ENCODE data around the gene PPM1H. TPM values are rescaled to one million over a fixed set of nuclear protein-coding genes. Genes with fewer than 3 reads are reported as not detected.

PPM1H gene
- polyA plus RNA-seq, 1 of the 3 experiments (the other 2 are of a cell fraction): 0.13 TPM

GRCh38 chr12:62651138-62651537, 283.8 kb downstream of the PPM1H start:
- Histone ChIP-seq H3K36me3 (replicated peaks in 1 of 2; ENCODE audit: control insufficient read depth in 1 of 2, insufficient read depth in 2 of 2, low read length in 1 of 2) (no peaks in the 10 kb centered on the region), H2AFZ (ENCODE audit: low read depth) (no peak overlapping the region), H3K27ac (ENCODE audit: low read depth in 2 of 2, low read length in 1 of 2) (no peak overlapping the region), H3F3A (replicated peaks; ENCODE audit: insufficient read depth) (no peaks in the 10 kb centered on the region), H3K4me1 (ENCODE audit: control insufficient read depth in 1 of 2, insufficient read depth in 2 of 2, low read depth in 1 of 2, low read length in 1 of 2) (no peaks in the 10 kb centered on the region), H3K9me3 (no peaks in the 10 kb centered on the region), H3K79me2 (ENCODE audit: insufficient read depth) (no peaks in the 10 kb centered on the region), H3K9ac (no peak overlapping the region), H4K20me1 (ENCODE audit: insufficient read depth) (no peaks in the 10 kb centered on the region), H3K4me3 (ENCODE audit: low read depth in 2 of 2, low read length in 1 of 2) (no peak overlapping the region), H3K27me3 (ENCODE audit: insufficient read depth) (no peaks in the 10 kb centered on the region), H3K4me2 (no peak overlapping the region), H3K9me2 (no peaks in the 10 kb centered on the region)
- ChIA-PET CTCF (interaction anchor here (0.7 to 2.1 kb wide), 9 partner anchors 13 to 213 kb away, joined by 3 to 5 read pairs (median 3); no protein-coding TSS in a partner anchor), POLR2A (no interaction called here)
- no peak for DNase-seq
- WGBS (ENCODE audit: low lambda C conversion rate): 91% methylated on average over 2 of the region's 2 CpGs
- TF ChIP-seq, protein P1, sequence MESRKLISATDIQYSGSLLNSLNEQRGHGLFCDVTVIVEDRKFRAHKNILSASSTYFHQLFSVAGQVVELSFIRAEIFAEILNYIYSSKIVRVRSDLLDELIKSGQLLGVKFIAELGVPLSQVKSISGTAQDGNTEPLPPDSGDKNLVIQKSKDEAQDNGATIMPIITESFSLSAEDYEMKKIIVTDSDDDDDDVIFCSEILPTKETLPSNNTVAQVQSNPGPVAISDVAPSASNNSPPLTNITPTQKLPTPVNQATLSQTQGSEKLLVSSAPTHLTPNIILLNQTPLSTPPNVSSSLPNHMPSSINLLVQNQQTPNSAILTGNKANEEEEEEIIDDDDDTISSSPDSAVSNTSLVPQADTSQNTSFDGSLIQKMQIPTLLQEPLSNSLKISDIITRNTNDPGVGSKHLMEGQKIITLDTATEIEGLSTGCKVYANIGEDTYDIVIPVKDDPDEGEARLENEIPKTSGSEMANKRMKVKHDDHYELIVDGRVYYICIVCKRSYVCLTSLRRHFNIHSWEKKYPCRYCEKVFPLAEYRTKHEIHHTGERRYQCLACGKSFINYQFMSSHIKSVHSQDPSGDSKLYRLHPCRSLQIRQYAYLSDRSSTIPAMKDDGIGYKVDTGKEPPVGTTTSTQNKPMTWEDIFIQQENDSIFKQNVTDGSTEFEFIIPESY (IDR thresholded peaks at IDR 0.05; ENCODE audit: borderline replicate concordance, low read depth): no peak
- TF ChIP-seq JUND (IDR thresholded peaks at IDR 0.05) (no peak), NRF1 (IDR thresholded peaks at IDR 0.05; ENCODE audit: low read depth, low read length) (no peak), EZH2phosphoT487 (IDR thresholded peaks at IDR 0.05; ENCODE audit: borderline replicate concordance, low read depth) (no peak), CTCF (IDR thresholded peaks at IDR 0.05) (no peak), MEF2A (IDR thresholded peaks at IDR 0.05; ENCODE audit: borderline replicate concordance, low read depth) (no peak), GABPA (IDR thresholded peaks at IDR 0.05; ENCODE audit: low read depth) (no peak), FOSL2 (IDR thresholded peaks at IDR 0.05; ENCODE audit: borderline replicate concordance, low read depth) (no peak), TAF1 (IDR thresholded peaks at IDR 0.05; ENCODE audit: borderline replicate concordance, low read depth, low read length) (no peak), RFX5 (IDR thresholded peaks at IDR 0.05; ENCODE audit: low read length) (no peak), MXI1 (IDR thresholded peaks at IDR 0.05; ENCODE audit: low read depth, low read length) (no peak), NFIC (IDR thresholded peaks at IDR 0.05; ENCODE audit: borderline replicate concordance) (no peak)

DNA sequence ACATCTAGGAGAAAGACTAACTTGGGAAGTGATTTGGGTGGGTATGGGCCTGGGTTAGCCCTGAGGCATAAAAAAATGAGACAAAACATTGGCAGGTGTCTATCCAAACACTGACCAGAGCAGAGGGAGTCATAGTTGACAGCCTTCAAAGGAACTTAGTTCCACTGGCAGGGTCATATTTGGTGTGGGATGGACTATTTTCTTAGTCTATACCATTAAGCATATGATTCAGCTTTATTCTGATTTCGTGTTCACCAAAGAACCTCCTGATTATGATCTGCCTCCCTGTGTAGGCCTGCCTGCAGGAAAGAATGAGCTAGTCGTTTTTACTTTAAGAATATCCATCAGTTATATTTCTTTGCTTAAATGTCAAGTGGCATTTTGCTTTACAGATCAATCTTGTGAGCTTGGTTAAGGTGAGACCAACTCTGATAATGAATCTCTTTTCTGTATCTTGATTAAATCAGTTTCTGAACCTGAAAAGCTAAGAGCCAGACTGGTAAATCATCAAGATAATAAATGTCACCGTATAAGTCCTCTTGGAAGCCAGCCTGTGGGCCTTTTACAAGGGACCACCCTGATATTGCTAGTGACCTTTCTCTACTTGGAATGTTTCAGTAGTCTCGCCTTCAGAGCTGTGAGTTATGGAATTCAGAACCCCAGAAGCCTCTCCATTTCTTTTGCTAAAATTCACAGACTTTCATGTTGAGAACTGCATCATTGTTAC, 285.4 kb downstream of the PPM1H start:
- no peaks in the 10 kb centered on the region for H3K27me3 ChIP-seq (ENCODE audit: insufficient read depth)
- no peaks in the 10 kb centered on the region for H3K9me3 ChIP-seq
- WGBS (ENCODE audit: low lambda C conversion rate): 61% methylated on average over 4 of the region's 4 CpGs
- H3K9ac ChIP-seq: no peak overlapping the region
- H3K36me3 ChIP-seq (replicated peaks in 1 of 2; ENCODE audit: control insufficient read depth in 1 of 2, insufficient read depth in 2 of 2, low read length in 1 of 2): no peaks in the 10 kb centered on the region
- no peaks in the 10 kb centered on the region for H3K79me2 ChIP-seq (ENCODE audit: insufficient read depth)
- H3K4me1 ChIP-seq (ENCODE audit: control insufficient read depth in 1 of 2, insufficient read depth in 2 of 2, low read depth in 1 of 2, low read length in 1 of 2): no peaks in the 10 kb centered on the region
- H2AFZ ChIP-seq (ENCODE audit: low read depth): no peak overlapping the region
- H3K9me2 ChIP-seq: no peaks in the 10 kb centered on the region
- no peak overlapping the region for H3K4me3 ChIP-seq (ENCODE audit: low read depth in 2 of 2, low read length in 1 of 2)
- TF ChIP-seq EZH2phosphoT487 (IDR thresholded peaks at IDR 0.05; ENCODE audit: borderline replicate concordance, low read depth): no peak
- no peak for TF ChIP-seq TEAD4 (IDR thresholded peaks at IDR 0.05; ENCODE audit: borderline replicate concordance, insufficient read depth)
- TF ChIP-seq NFIC (IDR thresholded peaks at IDR 0.05; ENCODE audit: borderline replicate concordance): no peak
- TF ChIP-seq FOSL2 (IDR thresholded peaks at IDR 0.05; ENCODE audit: borderline replicate concordance, low read depth): no peak
- ChIA-PET CTCF (interaction anchor here (1.8 to 2.0 kb wide), 2 partner anchors 34 to 145 kb away, joined by 5 to 6 read pairs; no protein-coding TSS in a partner anchor), POLR2A (no interaction called here)
- H3K27ac ChIP-seq (ENCODE audit: low read depth in 2 of 2, low read length in 1 of 2): no peak overlapping the region
- no peak for DNase-seq
- H4K20me1 ChIP-seq (ENCODE audit: insufficient read depth): no peaks in the 10 kb centered on the region
- no peak overlapping the region for H3K4me2 ChIP-seq
- H3F3A ChIP-seq (replicated peaks; ENCODE audit: insufficient read depth): no peaks in the 10 kb centered on the region
